B cell (primary cell): ENCODE data around the gene PDCD1LG2. TPM values are rescaled to one million over a fixed set of nuclear protein-coding genes. Genes with fewer than 3 reads are reported as not detected.
A peak's percentile ranks its signal among the peaks of the same experiment; 100 is the strongest.

Source experiments
- ATAC-seq: fragments of 200-7000 bp; cut with Tn5 transposase; one replicate; pipeline ENCODE4 v1.10.0; 2021; ENCODE audit warnings: low read depth, mild to moderate bottlenecking, moderate number of reproducible peaks, moderate library complexity
- CTCF ChIA-PET: fragments of 350-600 bp; sonication (Branson Sonifier 250); formaldehyde crosslinking; loops from one replicate; lab custom pipeline; 2021; ENCODE audit warnings: antibody characterized with exemption, inconsistent platforms; lab: Charles Lee
- POLR2A ChIA-PET: fragments of 350-600 bp; sonication (Branson Sonifier 250); formaldehyde crosslinking; loops from one replicate; lab custom pipeline; 2021; ENCODE audit warnings: antibody characterized with exemption; lab: Charles Lee
- DNase-seq: peaks from one replicate; pipeline ENCODE4 v3.0.0; 2013
- H2AFZ ChIP-seq: 2 replicates; pipeline ENCODE4 v1.6.1; 2012; ENCODE audit warnings: mild to moderate bottlenecking, low read depth, low read length; ENCODE audit not compliant: insufficient read depth, poor library complexity, severe bottlenecking
- H3K27ac ChIP-seq, 2 donors: 1 replicate in 1 of 2; 2 replicates in 1 of 2; pipeline ENCODE4 v1.5.1; 2012 to 2013; ENCODE audit warnings: low read length in 2 of 2, mild to moderate bottlenecking in 2 of 2, moderate library complexity in 1 of 2
- H3K27me3 ChIP-seq, 4 experiments: fragments of 200-600 bp in 1 of 4; sonication (generic) in 1 of 4; replicated peaks in 1 of 4; 1 replicate in 2 of 4; 2 replicates in 2 of 4; pipeline versions ENCODE4 v1.6.1 to v1.7.0; 2013 to 2016; ENCODE audit warnings: low read length in 3 of 4, mild to moderate bottlenecking in 2 of 4, mixed read lengths in 1 of 4, moderate library complexity in 1 of 4; ENCODE audit not compliant: insufficient read depth in 4 of 4, control insufficient read depth in 3 of 4; ENCODE audit errors: control extremely low read depth in 1 of 4
- H3K36me3 ChIP-seq, 2 experiments: replicated peaks in 1 of 2; 1 replicate in 1 of 2; 2 replicates in 1 of 2; pipeline versions ENCODE4 v1.6.1 to v1.7.1; 2013; ENCODE audit warnings: low read length in 1 of 2; ENCODE audit not compliant: insufficient read depth in 2 of 2, control insufficient read depth in 1 of 2; ENCODE audit errors: control extremely low read depth in 1 of 2, extremely low read depth in 1 of 2
- H3K4me1 ChIP-seq, 2 donors: fragments of 200-600 bp in 1 of 2; sonication (generic) in 1 of 2; 1 replicate in 1 of 2; 2 replicates in 1 of 2; pipeline versions ENCODE4 v1.5.1 to v1.6.1; 2013 to 2017; ENCODE audit warnings: low read length in 2 of 2; ENCODE audit not compliant: control insufficient read depth in 2 of 2, insufficient read depth in 2 of 2
- H3K4me2 ChIP-seq: replicated peaks from 2 replicates; pipeline ENCODE3; 2012; ENCODE audit warnings: mild to moderate bottlenecking, low read depth, low read length; ENCODE audit not compliant: poor library complexity, severe bottlenecking
- H3K4me3 ChIP-seq, 5 experiments: fragments of 200-600 bp in 1 of 5; sonication (generic) in 1 of 5; 1 replicate in 3 of 5; 2 replicates in 2 of 5; pipeline versions ENCODE4 v1.5.1 to v1.7.0; 2011 to 2016; ENCODE audit warnings: low read length in 4 of 5, mild to moderate bottlenecking in 4 of 5, low read depth in 2 of 5, control low read depth in 1 of 5, moderate library complexity in 1 of 5; ENCODE audit not compliant: insufficient read depth in 1 of 5; ENCODE audit errors: control extremely low read depth in 1 of 5, extremely low read depth in 1 of 5
- H3K79me2 ChIP-seq: fragments of 200-600 bp; sonication (generic); one replicate; pipeline ENCODE4 v1.6.0; 2016; ENCODE audit warnings: low read length; ENCODE audit not compliant: control insufficient read depth, insufficient read depth
- H3K9ac ChIP-seq: fragments of 200-600 bp; sonication (generic); 2 replicates; pipeline ENCODE4 v1.6.1; 2017; ENCODE audit warnings: mild to moderate bottlenecking, low read length, moderate library complexity
- H3K9me3 ChIP-seq, 3 donors: one replicate each; pipeline versions ENCODE4 v1.6.1 to v1.7.1; 2013; ENCODE audit warnings: low read length in 2 of 3; ENCODE audit not compliant: control insufficient read depth in 2 of 3, insufficient read depth in 1 of 3; ENCODE audit errors: control extremely low read depth in 1 of 3
- H4K20me1 ChIP-seq: 2 replicates; pipeline ENCODE4 v1.6.0; 2012; ENCODE audit warnings: mild to moderate bottlenecking, low read length; ENCODE audit not compliant: insufficient read depth, control insufficient read depth, poor library complexity, severe bottlenecking
- H3K27ac Mint-ChIP-seq: one replicate; pipeline ENCODE4 v1.8.0; 2021; ENCODE audit warnings: mixed read lengths
- H3K27me3 Mint-ChIP-seq: one replicate; pipeline ENCODE4 v1.8.0; 2021; ENCODE audit warnings: mixed read lengths
- H3K4me1 Mint-ChIP-seq: one replicate; pipeline ENCODE4 v1.8.0; 2021; ENCODE audit warnings: mixed read lengths
- H3K4me3 Mint-ChIP-seq: one replicate; pipeline ENCODE4 v1.8.0; 2021; ENCODE audit warnings: mixed read lengths
- H3K9me3 Mint-ChIP-seq: one replicate; pipeline ENCODE4 v1.8.0; 2022; ENCODE audit warnings: mixed read lengths; ENCODE audit not compliant: insufficient read depth
- EZH2 ChIP-seq: IDR thresholded peaks from 2 replicates; pipeline ENCODE4 v1.6.1; 2012; ENCODE audit warnings: borderline replicate concordance, low read depth, mild to moderate bottlenecking, moderate library complexity, low read length; ENCODE audit not compliant: insufficient read depth, poor library complexity, severe bottlenecking
- WGBS: methylation state at CpG from one replicate; pipeline ENCODE4 v1.1.5; 2013; ENCODE audit warnings: missing lambda C conversion rate; ENCODE audit not compliant: insufficient coverage; 5-methylcytosine and 5-hydroxymethylcytosine counted together
- intact Hi-C: fragments of 100-400 bp; cut with micrococcal nuclease; formaldehyde crosslinking; loops from one replicate; pipeline ENCODE4 v1.10.0; 2022
- polyA plus RNA-seq: library from polyadenylated mRNA; depleted of rRNA; stranded (reverse); fragments of >200 nt; gene quantifications from 2 replicates; pipeline ENCODE4 v1.2.3, GENCODE V29; 2012
- total RNA-seq, 2 donors: library from RNA; stranded (reverse); fragments of 120-200 nt in 1 of 2; gene quantifications; 1 replicate in 1 of 2; 2 replicates in 1 of 2; pipeline versions ENCODE4 v1.2.3 to v1.2.4, GENCODE V29; 2013 to 2022
- TF ChIP-seq, protein P1 (sequence below): fragments of 200-600 bp; IDR thresholded peaks from one replicate; pipeline ENCODE4 v1.8.0; 2022; ENCODE audit warnings: antibody characterized with exemption, mild to moderate bottlenecking

PDCD1LG2 gene
- total and polyA plus RNA-seq, 2 donors (not counting 1 experiment from before 2014, with no cell fraction given) = 0.67 TPM; not detected in 1

DNA sequence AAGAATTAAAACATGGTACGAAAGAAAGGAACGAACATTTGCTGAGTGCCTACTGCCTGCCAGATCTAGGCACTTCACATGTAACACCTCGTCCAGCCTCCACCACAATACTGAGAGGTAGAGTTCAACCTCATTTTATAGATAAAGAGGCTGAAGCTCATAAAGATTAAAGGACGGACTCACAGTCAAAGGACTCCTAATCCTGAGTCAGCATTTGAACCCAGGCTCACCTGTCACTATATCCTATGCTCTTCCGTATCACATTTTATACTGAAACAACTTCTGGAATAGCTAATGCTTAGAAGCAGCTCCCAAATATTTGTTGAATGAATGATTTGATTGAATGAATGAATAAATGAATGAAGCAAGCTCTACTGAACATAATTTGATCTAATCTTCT lies 22.5 kb downstream of the PDCD1LG2 start:
- Histone ChIP-seq H3K79me2 (no peaks in the 10 kb centered on the region), H2AFZ (no peak overlapping the region), H3K36me3 (no peaks in the 10 kb centered on the region), H3K4me1 (peaks cover 46 to 53% of the 10 kb centered on the region in 2 donors), H3K27me3 (no peaks in the 10 kb centered on the region), H3K4me3 (no peak overlapping the region), H4K20me1 (no peaks in the 10 kb centered on the region), H3K9me3 (no peaks in the 10 kb centered on the region), H3K27ac (no peak overlapping the region), H3K4me2 (no peak overlapping the region), H3K9ac (no peak overlapping the region)
- Mint-ChIP-seq H3K9me3 (no peaks in the 10 kb centered on the region), H3K4me1 (peaks cover 65% of the 10 kb centered on the region), H3K4me3 (no peak overlapping the region), H3K27ac (no peak overlapping the region), H3K27me3 (peaks cover 5% of the 10 kb centered on the region)
- intact Hi-C loops = loop anchor here (5.0 kb wide), 2 partner anchors 35 to 60 kb away; no protein-coding TSS in a partner anchor
- WGBS = no CpG with 5 or more reads among the region's 5 CpGs
- ChIA-PET CTCF (no interaction called here), POLR2A (no interaction called here)
- TF ChIP-seq, protein P1, sequence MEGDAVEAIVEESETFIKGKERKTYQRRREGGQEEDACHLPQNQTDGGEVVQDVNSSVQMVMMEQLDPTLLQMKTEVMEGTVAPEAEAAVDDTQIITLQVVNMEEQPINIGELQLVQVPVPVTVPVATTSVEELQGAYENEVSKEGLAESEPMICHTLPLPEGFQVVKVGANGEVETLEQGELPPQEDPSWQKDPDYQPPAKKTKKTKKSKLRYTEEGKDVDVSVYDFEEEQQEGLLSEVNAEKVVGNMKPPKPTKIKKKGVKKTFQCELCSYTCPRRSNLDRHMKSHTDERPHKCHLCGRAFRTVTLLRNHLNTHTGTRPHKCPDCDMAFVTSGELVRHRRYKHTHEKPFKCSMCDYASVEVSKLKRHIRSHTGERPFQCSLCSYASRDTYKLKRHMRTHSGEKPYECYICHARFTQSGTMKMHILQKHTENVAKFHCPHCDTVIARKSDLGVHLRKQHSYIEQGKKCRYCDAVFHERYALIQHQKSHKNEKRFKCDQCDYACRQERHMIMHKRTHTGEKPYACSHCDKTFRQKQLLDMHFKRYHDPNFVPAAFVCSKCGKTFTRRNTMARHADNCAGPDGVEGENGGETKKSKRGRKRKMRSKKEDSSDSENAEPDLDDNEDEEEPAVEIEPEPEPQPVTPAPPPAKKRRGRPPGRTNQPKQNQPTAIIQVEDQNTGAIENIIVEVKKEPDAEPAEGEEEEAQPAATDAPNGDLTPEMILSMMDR = no peak
- no peak for TF ChIP-seq EZH2
- no peak for ATAC-seq
- no peak for DNase-seq

DNA sequence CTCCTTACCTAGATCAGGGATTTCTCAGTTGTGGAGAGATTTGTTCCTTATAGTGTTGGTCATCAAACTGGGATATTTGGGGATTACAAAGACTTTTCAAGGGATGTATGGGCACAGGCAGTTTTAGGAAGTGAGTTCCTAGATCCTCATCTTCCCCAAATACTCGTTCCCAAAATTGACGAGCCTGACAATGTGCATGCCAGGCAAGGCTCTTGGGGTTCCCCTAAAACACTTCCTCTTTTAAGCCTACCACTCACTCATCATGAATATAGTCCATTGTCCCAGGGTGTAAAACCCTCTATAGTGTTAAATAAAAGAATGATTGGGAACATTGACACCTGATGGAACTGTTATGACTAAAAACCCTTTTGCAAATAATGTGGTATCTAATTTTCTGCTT lies 26.4 kb downstream of the PDCD1LG2 start:
- Histone ChIP-seq H2AFZ (no peak overlapping the region), H3K4me3 (no peak overlapping the region), H3K36me3 (no peaks in the 10 kb centered on the region), H3K27ac (no peak overlapping the region), H3K9ac (peak overlapping the region; percentile 14), H3K27me3 (no peaks in the 10 kb centered on the region), H3K79me2 (no peaks in the 10 kb centered on the region), H4K20me1 (no peaks in the 10 kb centered on the region), H3K9me3 (no peaks in the 10 kb centered on the region), H3K4me2 (peak overlapping the region; percentile 51), H3K4me1 (peaks cover 22 to 27% of the 10 kb centered on the region in 2 donors)
- Mint-ChIP-seq H3K4me3 (peak overlapping the region; percentile 30), H3K4me1 (peaks cover 47% of the 10 kb centered on the region), H3K27me3 (peaks cover 5% of the 10 kb centered on the region), H3K9me3 (no peaks in the 10 kb centered on the region), H3K27ac (peak overlapping the region; percentile 22)
- intact Hi-C loops = no loop called here
- ChIA-PET CTCF (no interaction called here), POLR2A (no interaction called here)
- peak; percentile 64 for ATAC-seq
- DNase-seq = peak; percentile 72
- WGBS = no CpG with 5 or more reads among the region's 2 CpGs
- TF ChIP-seq EZH2 = no peak
- TF ChIP-seq, protein P1 = no peak
